ENCODE data around the gene ERN1. TPM values are rescaled to one million over a fixed set of nuclear protein-coding genes. Genes with fewer than 3 reads are reported as not detected.
A peak's percentile ranks its signal among the peaks of the same experiment; 100 is the strongest.

ERN1 gene
- total and polyA plus RNA-seq, 2 donors (not counting 3 experiments of a cell fraction or from before 2014, with no cell fraction given) = 9.1 to 21.5 TPM

DNA sequence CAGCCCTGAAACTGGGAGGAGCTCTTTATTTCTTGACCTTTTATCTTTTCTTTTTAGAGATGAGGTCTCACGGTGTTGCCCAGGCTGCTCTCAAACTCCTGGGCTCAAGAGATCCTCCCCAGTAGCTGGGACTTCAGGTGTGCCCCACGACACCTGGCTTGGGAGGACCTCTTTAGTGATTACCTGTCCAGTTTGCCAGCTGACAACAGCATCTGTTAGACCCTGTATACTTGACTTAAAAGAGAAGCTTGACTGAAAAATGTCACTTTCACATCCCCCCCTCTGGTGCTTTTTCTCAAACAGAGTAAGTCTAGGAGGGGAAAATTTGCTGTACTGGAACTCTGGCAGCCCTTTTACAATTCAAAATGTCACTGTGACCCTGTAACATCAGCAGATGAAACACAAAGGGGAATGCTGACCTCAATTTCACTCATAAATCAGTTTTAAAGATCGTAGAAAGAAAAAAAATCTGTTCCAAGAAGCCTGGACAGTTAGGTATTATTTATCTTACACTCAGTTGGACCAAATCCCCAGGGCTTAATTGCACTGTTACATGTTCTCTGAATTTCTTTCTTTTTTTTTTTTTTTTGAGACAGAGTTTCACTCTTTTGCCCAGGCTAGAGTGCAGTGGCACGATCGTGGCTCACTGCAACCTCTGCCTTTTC, 1.8 kb upstream of the ERN1 start:
- H3K36me3 ChIP-seq (ENCODE audit: control insufficient read depth in 2 of 2, extremely low read depth in 1 of 2, insufficient read depth in 2 of 2, low read length in 2 of 2) = no peaks in the 10 kb centered on the region
- peaks cover 23% of the 10 kb centered on the region for H3K4me1 ChIP-seq (ENCODE audit: control insufficient read depth, extremely low read depth, insufficient read depth, low read length)
- dilution Hi-C loops (cut with MboI; ENCODE audit: extremely low pct_ligation_motif_present, low sequenced_read_pairs) (loop anchor here (25.0 kb wide), 1 partner anchor 94 kb away; no protein-coding TSS in a partner anchor), intact Hi-C loops (cut with micrococcal nuclease) (loop anchor here (2.0 kb wide), 1 partner anchor 221 kb away; the partner anchor contains the start of gene CSHL1)
- H3K79me2 ChIP-seq (ENCODE audit: control insufficient read depth, insufficient read depth, low read length) = peaks cover 18% of the 10 kb centered on the region
- FAIRE-seq (no peak), DNase-seq (ENCODE audit: low read depth, low spot score) (no peak)
- H3K4me2 ChIP-seq (ENCODE audit: insufficient read depth, low read length) = no peak overlapping the region
- TF ChIP-seq POLR2A (IDR thresholded peaks at IDR 0.05; ENCODE audit: low read depth, low read length) (no peak), POLR2AphosphoS5 (IDR thresholded peaks at IDR 0.05; ENCODE audit: insufficient read depth, low read depth, low read length) (no peak)
- TF ChIP-seq, protein P1, sequence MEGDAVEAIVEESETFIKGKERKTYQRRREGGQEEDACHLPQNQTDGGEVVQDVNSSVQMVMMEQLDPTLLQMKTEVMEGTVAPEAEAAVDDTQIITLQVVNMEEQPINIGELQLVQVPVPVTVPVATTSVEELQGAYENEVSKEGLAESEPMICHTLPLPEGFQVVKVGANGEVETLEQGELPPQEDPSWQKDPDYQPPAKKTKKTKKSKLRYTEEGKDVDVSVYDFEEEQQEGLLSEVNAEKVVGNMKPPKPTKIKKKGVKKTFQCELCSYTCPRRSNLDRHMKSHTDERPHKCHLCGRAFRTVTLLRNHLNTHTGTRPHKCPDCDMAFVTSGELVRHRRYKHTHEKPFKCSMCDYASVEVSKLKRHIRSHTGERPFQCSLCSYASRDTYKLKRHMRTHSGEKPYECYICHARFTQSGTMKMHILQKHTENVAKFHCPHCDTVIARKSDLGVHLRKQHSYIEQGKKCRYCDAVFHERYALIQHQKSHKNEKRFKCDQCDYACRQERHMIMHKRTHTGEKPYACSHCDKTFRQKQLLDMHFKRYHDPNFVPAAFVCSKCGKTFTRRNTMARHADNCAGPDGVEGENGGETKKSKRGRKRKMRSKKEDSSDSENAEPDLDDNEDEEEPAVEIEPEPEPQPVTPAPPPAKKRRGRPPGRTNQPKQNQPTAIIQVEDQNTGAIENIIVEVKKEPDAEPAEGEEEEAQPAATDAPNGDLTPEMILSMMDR (IDR thresholded peaks at IDR 0.05; ENCODE audit: extremely low read depth in 1 of 2, insufficient read depth in 1 of 2, low read depth in 1 of 2, low read length in 2 of 2) = no peak
- ChIA-PET POLR2A (interaction anchor here (1.0 kb wide), 1 partner anchor 15 kb away, joined by 3 read pairs; no protein-coding TSS in a partner anchor), CTCF (interaction anchor here (0.9 to 10.7 kb wide), 9 partner anchors 14 to 287 kb away, joined by 3 to 802 read pairs (median 33); partner anchors contain the start of genes CSHL1, GH1 and ICAM2)
- H3K27ac ChIP-seq (ENCODE audit: insufficient read depth, low read depth, low read length) = no peak overlapping the region
- no TSS peak for BruUV-seq (replicated peaks)
- H3K9me3 ChIP-seq (replicated peaks; ENCODE audit: control insufficient read depth, insufficient read depth, low read length) = no peaks in the 10 kb centered on the region
- H3K9me1 ChIP-seq (replicated peaks; ENCODE audit: control insufficient read depth, extremely low read depth, insufficient read depth, low read length) = no peaks in the 10 kb centered on the region
- H4K20me1 ChIP-seq (replicated peaks; ENCODE audit: control insufficient read depth, extremely low read depth, insufficient read depth, low read length) = no peaks in the 10 kb centered on the region
- H3K27me3 ChIP-seq (ENCODE audit: control insufficient read depth in 2 of 2, insufficient read depth in 2 of 2, low read length in 2 of 2) = no peaks in the 10 kb centered on the region
- H3K4me3 ChIP-seq (replicated peaks in 1 of 3; ENCODE audit: insufficient read depth in 1 of 3, low read depth in 1 of 3, low read length in 3 of 3) = no peak overlapping the region
- H2AFZ ChIP-seq (ENCODE audit: low read depth, low read length) = no peak overlapping the region
- no peak overlapping the region for H3K9ac ChIP-seq (replicated peaks; ENCODE audit: extremely low read depth, insufficient read depth, low read length)

DNA sequence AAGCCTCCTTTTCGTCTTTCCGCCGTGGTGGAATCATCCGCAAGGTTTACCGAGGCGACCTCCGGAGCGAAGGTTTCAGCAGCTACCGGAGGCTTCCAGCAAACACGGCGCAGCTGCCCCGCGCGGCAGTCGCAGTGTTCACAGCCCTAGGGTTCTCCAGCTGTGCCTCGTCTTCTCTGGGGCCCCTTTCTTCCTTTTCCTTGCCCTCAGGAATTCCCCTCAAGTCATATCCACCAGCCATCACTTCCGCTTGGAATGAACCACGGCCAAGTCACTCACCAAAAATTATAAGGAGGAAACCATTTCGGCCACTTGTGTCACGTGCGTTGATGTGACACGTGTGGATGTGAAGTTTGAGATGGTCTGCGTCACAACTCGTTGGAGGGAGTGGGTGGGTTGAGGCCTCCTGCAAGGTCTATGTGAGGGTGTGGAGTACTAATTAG, 636 bp upstream of the ERN1 start:
- peak overlapping the region; percentile 47 for H3K4me2 ChIP-seq (ENCODE audit: insufficient read depth, low read length)
- ChIA-PET POLR2A (interaction anchor here (0.7 to 1.6 kb wide), 4 partner anchors 16 to 211 kb away, joined by 3 to 4 read pairs (median 3); no protein-coding TSS in a partner anchor), CTCF (interaction anchor here (0.8 to 10.7 kb wide), 11 partner anchors 15 to 288 kb away, joined by 3 to 802 read pairs (median 10); partner anchors contain the start of genes CSHL1, GH1 and ICAM2)
- peaks cover 29% of the 10 kb centered on the region for H3K79me2 ChIP-seq (ENCODE audit: control insufficient read depth, insufficient read depth, low read length)
- H3K4me1 ChIP-seq (ENCODE audit: control insufficient read depth, extremely low read depth, insufficient read depth, low read length) = peaks cover 23% of the 10 kb centered on the region
- dilution Hi-C loops (cut with MboI; ENCODE audit: extremely low pct_ligation_motif_present, low sequenced_read_pairs) (loop anchor here (25.0 kb wide), 1 partner anchor 93 kb away; no protein-coding TSS in a partner anchor), intact Hi-C loops (cut with micrococcal nuclease) (loop anchor here (1.0 to 2.0 kb wide), 5 partner anchors 15 to 220 kb away; partner anchors contain the start of gene CSHL1)
- no peaks in the 10 kb centered on the region for H3K9me3 ChIP-seq (replicated peaks; ENCODE audit: control insufficient read depth, insufficient read depth, low read length)
- TSS peak; percentile 91 for BruUV-seq (replicated peaks)
- peak; percentile 83 for DNase-seq (ENCODE audit: low read depth, low spot score)
- peak overlapping the region in 2 of 3 experiments; percentile 22 to 32 for H3K4me3 ChIP-seq (replicated peaks in 1 of 3; ENCODE audit: insufficient read depth in 1 of 3, low read depth in 1 of 3, low read length in 3 of 3)
- H3K36me3 ChIP-seq (ENCODE audit: control insufficient read depth in 2 of 2, extremely low read depth in 1 of 2, insufficient read depth in 2 of 2, low read length in 2 of 2) = no peaks in the 10 kb centered on the region
- no peaks in the 10 kb centered on the region for H3K27me3 ChIP-seq (ENCODE audit: control insufficient read depth in 2 of 2, insufficient read depth in 2 of 2, low read length in 2 of 2)
- peak overlapping the region; percentile 87 for H3K9ac ChIP-seq (replicated peaks; ENCODE audit: extremely low read depth, insufficient read depth, low read length)
- TF ChIP-seq MYC (IDR thresholded peaks at IDR 0.05; ENCODE audit: low read depth, low read length) = peak; percentile 65
- no peak for TF ChIP-seq EZH2 (IDR thresholded peaks at IDR 0.05; ENCODE audit: borderline replicate concordance, low read depth, low read length, severe bottlenecking)
- TF ChIP-seq, protein P2, sequence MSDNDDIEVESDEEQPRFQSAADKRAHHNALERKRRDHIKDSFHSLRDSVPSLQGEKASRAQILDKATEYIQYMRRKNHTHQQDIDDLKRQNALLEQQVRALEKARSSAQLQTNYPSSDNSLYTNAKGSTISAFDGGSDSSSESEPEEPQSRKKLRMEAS (IDR thresholded peaks at IDR 0.05; ENCODE audit: insufficient read depth, insufficient read length) = peak; percentile 97
- TF ChIP-seq GATA2 (IDR thresholded peaks at IDR 0.05; ENCODE audit: insufficient read depth, insufficient read length, low read depth, low read length) = peak; percentile 76
- TF ChIP-seq, protein P1 (IDR thresholded peaks at IDR 0.05; ENCODE audit: extremely low read depth in 1 of 2, insufficient read depth in 1 of 2, low read depth in 1 of 2, low read length in 2 of 2) = no peak
- no peak for TF ChIP-seq JUN (IDR thresholded peaks at IDR 0.05; ENCODE audit: borderline replicate concordance, insufficient read depth, insufficient read length, low read depth)
- no peak for TF ChIP-seq POLR2A (IDR thresholded peaks at IDR 0.05; ENCODE audit: low read depth, low read length)
- peak; percentile 22 for TF ChIP-seq FOS (IDR thresholded peaks at IDR 0.05; ENCODE audit: borderline replicate concordance, insufficient read depth, low read length)
- peak; percentile 65 for TF ChIP-seq POLR2AphosphoS5 (IDR thresholded peaks at IDR 0.05; ENCODE audit: insufficient read depth, low read depth, low read length)
- peak overlapping the region; percentile 78 for H2AFZ ChIP-seq (ENCODE audit: low read depth, low read length)
- peak; percentile 83 for FAIRE-seq
- H4K20me1 ChIP-seq (replicated peaks; ENCODE audit: control insufficient read depth, extremely low read depth, insufficient read depth, low read length) = no peaks in the 10 kb centered on the region
- no peaks in the 10 kb centered on the region for H3K9me1 ChIP-seq (replicated peaks; ENCODE audit: control insufficient read depth, extremely low read depth, insufficient read depth, low read length)
- H3K27ac ChIP-seq (ENCODE audit: insufficient read depth, low read depth, low read length) = peak overlapping the region; percentile 91
